ENCODE data around the gene MARVELD1. TPM values are rescaled to one million over a fixed set of nuclear protein-coding genes. Genes with fewer than 3 reads are reported as not detected.

Gene MARVELD1
- total and polyA plus RNA-seq, 2 of the 8 experiments (the other 6 are each of a cell fraction or from before 2014, with no cell fraction given): 28.1 to 37.3 TPM

DNA sequence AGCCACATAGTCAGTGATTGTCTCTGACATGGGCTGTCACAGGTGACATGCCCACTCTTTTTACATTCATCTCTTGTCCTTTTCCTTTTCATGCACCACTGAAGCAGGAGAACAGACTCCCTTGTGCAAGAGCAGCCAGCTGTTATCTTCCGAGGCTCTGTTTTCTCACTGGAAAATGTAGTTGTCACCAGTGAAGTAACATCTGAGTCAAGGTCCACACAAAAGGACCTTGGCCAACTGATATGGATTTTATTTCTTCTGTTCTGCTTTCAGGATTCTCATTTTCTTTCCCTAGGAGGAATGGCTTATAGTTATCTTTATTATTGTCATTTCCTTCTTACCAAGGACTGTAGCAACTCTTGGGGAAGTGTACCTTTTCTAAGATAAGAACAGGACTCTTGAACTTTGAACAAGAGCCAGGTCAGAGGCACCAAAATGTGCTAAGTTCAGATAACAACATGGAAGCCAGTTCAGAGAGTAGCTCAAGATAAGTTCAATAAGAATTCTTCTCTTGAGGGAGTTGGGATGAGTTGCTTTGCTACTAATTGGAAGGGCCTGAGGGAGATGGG is 49.2 kb upstream of the MARVELD1 start:
- no peaks in the 10 kb centered on the region for H3K79me1 ChIP-seq (ENCODE audit: low read depth, low read length)
- TF ChIP-seq, protein P1, sequence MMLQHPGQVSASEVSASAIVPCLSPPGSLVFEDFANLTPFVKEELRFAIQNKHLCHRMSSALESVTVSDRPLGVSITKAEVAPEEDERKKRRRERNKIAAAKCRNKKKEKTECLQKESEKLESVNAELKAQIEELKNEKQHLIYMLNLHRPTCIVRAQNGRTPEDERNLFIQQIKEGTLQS (IDR thresholded peaks at IDR 0.05; ENCODE audit: insufficient read depth, low read depth, low read length): no peak
- no peak for TF ChIP-seq YY1 (IDR thresholded peaks at IDR 0.05; ENCODE audit: low read depth, low read length)
- no peak overlapping the region for H2BK120ac ChIP-seq (replicated peaks; ENCODE audit: low read depth, low read length)
- WGBS, 2 experiments (ENCODE audit: extremely low coverage in 1 of 2, insufficient coverage in 1 of 2, insufficient read length in 1 of 2, insufficient replicate concordance in 2 of 2, low coverage in 1 of 2, low lambda C conversion rate in 2 of 2, missing lambda C conversion rate in 1 of 2): 95% methylated on average over 1 of the region's 1 CpG; no CpG with 5 or more reads in 1 of the 2 experiments
- no peaks in the 10 kb centered on the region for H3K9me3 ChIP-seq (ENCODE audit: insufficient read depth in 2 of 2, low read depth in 1 of 2, low read length in 1 of 2)
- H3K79me2 ChIP-seq (ENCODE audit: control insufficient read depth in 1 of 2, insufficient read depth in 2 of 2, low read length in 2 of 2): no peaks in the 10 kb centered on the region
- H3K4ac ChIP-seq (replicated peaks; ENCODE audit: insufficient read length, low read depth, low read length): no peak overlapping the region
- H3K4me3 ChIP-seq (ENCODE audit: extremely low read depth in 1 of 4, insufficient read depth in 2 of 4, low read depth in 3 of 4, low read length in 4 of 4): no peak overlapping the region
- no peak overlapping the region for H2BK15ac ChIP-seq (ENCODE audit: low read length)
- ChIA-PET CTCF (ENCODE audit: partially characterized antibody) (interaction anchor here (1.4 kb wide), 1 partner anchor 38 kb away, joined by 6 read pairs; no protein-coding TSS in a partner anchor), POLR2A (ENCODE audit: partially characterized antibody) (no interaction called here)
- H2AK5ac ChIP-seq (ENCODE audit: low read depth, low read length): no peak overlapping the region
- H2AFZ ChIP-seq (ENCODE audit: low read length): no peak overlapping the region
- no peak overlapping the region for H2BK12ac ChIP-seq (ENCODE audit: low read depth, low read length)
- H3K23me2 ChIP-seq (ENCODE audit: low read depth, low read length): no peaks in the 10 kb centered on the region
- H3K9ac ChIP-seq (replicated peaks in 1 of 4; ENCODE audit: extremely low read depth in 1 of 4, low read depth in 3 of 4, low read length in 3 of 4): no peak overlapping the region
- DNase-seq (ENCODE audit: low read depth in 1 of 2, low spot score in 2 of 2) (no peak), FAIRE-seq (no peak)
- H3K4me1 ChIP-seq (replicated peaks in 1 of 4; ENCODE audit: control insufficient read depth in 3 of 4, insufficient read depth in 4 of 4, low read length in 3 of 4): no peaks in the 10 kb centered on the region
- no peak overlapping the region for H3K14ac ChIP-seq (ENCODE audit: insufficient read length)
- no peak overlapping the region for H3K18ac ChIP-seq (ENCODE audit: extremely low read depth, low read length)
- H2BK20ac ChIP-seq (ENCODE audit: low read length): no peak overlapping the region
- H3K56ac ChIP-seq (replicated peaks; ENCODE audit: insufficient read length, low read depth, low read length): no peak overlapping the region
- H3K4me2 ChIP-seq (ENCODE audit: insufficient read depth in 1 of 2, low read depth in 2 of 2, low read length in 2 of 2): no peak overlapping the region
- peaks cover 0 to 4% of the 10 kb centered on the region in 2 experiments for H4K20me1 ChIP-seq (replicated peaks in 1 of 2; ENCODE audit: control insufficient read depth in 1 of 2, insufficient read depth in 2 of 2, low read length in 2 of 2)
- H2BK5ac ChIP-seq (ENCODE audit: low read depth, low read length): no peak overlapping the region
- no peak overlapping the region for H4K5ac ChIP-seq (ENCODE audit: insufficient read length, low read depth, low read length)
- peaks cover 8 to 40% (median 25%) of the 10 kb centered on the region in 4 experiments; a peak in 7 of 8 replicates for H3K36me3 ChIP-seq (ENCODE audit: control insufficient read depth in 2 of 4, insufficient read depth in 4 of 4, low read length in 3 of 4)
- H3K27me3 ChIP-seq (replicated peaks in 1 of 4; ENCODE audit: control insufficient read depth in 3 of 4, extremely low read depth in 1 of 4, insufficient read depth in 3 of 4, low read length in 3 of 4): no peaks in the 10 kb centered on the region
- H3K27ac ChIP-seq (ENCODE audit: low read depth, low read length): no peak overlapping the region
- no peak overlapping the region for H4K8ac ChIP-seq (ENCODE audit: extremely low read depth, insufficient read depth, low read length)
- H3K23ac ChIP-seq (ENCODE audit: insufficient read length): no peak overlapping the region
- no peak overlapping the region for H4K91ac ChIP-seq (replicated peaks; ENCODE audit: insufficient read length, low read length)
